ENCODE measurements around the gene SYT2. TPM values are rescaled to one million over a fixed set of nuclear protein-coding genes. Genes with fewer than 3 reads are reported as not detected.
"Not testable (repeated sequence)": the region's sequence is repeated elsewhere in the genome, so short reads cannot be mapped to it uniquely, and the experiment has no call there.

The SYT2 gene
- total RNA-seq, 1 experiment from 2014 or later, result 0.09 TPM

GRCh38 chr1:202728951-202729350 is 18.7 kb upstream of the SYT2 start:
- DNase-seq, result no peak
- H3K4me3 Mint-ChIP-seq (ENCODE audit: unreplicated experiment), result no peak overlapping the region
- no peak for TF ChIP-seq CTCF (IDR thresholded peaks at IDR 0.05; ENCODE audit: insufficient read depth in 1 of 2, low read depth in 1 of 2, low read length in 1 of 2, severe bottlenecking in 1 of 2, unreplicated experiment in 1 of 2)
- peaks cover 5% of the 10 kb centered on the region for H3K36me3 ChIP-seq (ENCODE audit: control insufficient read depth, insufficient read depth, low read length)
- BruUV-seq (replicated peaks), result no TSS peak
- no peak overlapping the region for H3K4me3 ChIP-seq (ENCODE audit: low read depth, low read length)
- ChIA-PET POLR2A (no interaction called here), CTCF (interaction anchor here (1.4 kb wide), 1 partner anchor 9 kb away, joined by 4 read pairs; no protein-coding TSS in a partner anchor)
- H3K9me3 ChIP-seq, result no peaks in the 10 kb centered on the region
- peaks cover 80% of the 10 kb centered on the region for H3K36me3 Mint-ChIP-seq (ENCODE audit: insufficient read depth, unreplicated experiment)
- H3K4me1 Mint-ChIP-seq (ENCODE audit: low read depth, unreplicated experiment), result no peaks in the 10 kb centered on the region
- H3K27ac Mint-ChIP-seq (ENCODE audit: unreplicated experiment), result no peak overlapping the region
- H3K4me1 ChIP-seq, result no peaks in the 10 kb centered on the region
- no peaks in the 10 kb centered on the region for H3K27me3 Mint-ChIP-seq (ENCODE audit: insufficient read depth, unreplicated experiment)
- no peaks in the 10 kb centered on the region for H3K9me3 Mint-ChIP-seq (ENCODE audit: unreplicated experiment)
- H3K27me3 ChIP-seq (replicated peaks; ENCODE audit: control insufficient read depth, insufficient read depth, low read length), result no peaks in the 10 kb centered on the region
- intact Hi-C loops (cut with micrococcal nuclease; ENCODE audit: unreplicated experiment), result no loop called here

GRCh38 chr1:202725526-202725925 is 15.3 kb upstream of the SYT2 start:
- Mint-ChIP-seq H3K36me3 (ENCODE audit: insufficient read depth, unreplicated experiment) (peaks cover 58% of the 10 kb centered on the region), H3K27me3 (ENCODE audit: insufficient read depth, unreplicated experiment) (no peaks in the 10 kb centered on the region), H3K27ac (ENCODE audit: unreplicated experiment) (no peak overlapping the region), H3K4me1 (ENCODE audit: low read depth, unreplicated experiment) (no peaks in the 10 kb centered on the region), H3K4me3 (ENCODE audit: unreplicated experiment) (no peak overlapping the region), H3K9me3 (ENCODE audit: unreplicated experiment) (no peaks in the 10 kb centered on the region)
- ChIA-PET POLR2A (no interaction called here), CTCF (no interaction called here)
- no peak for DNase-seq
- H3K9me3 ChIP-seq, result no peaks in the 10 kb centered on the region
- H3K27me3 ChIP-seq (replicated peaks; ENCODE audit: control insufficient read depth, insufficient read depth, low read length), result no peaks in the 10 kb centered on the region
- no peak overlapping the region for H3K4me3 ChIP-seq (ENCODE audit: low read depth, low read length)
- intact Hi-C loops (cut with micrococcal nuclease; ENCODE audit: unreplicated experiment), result no loop called here
- no peak for TF ChIP-seq CTCF (IDR thresholded peaks at IDR 0.05; ENCODE audit: insufficient read depth in 1 of 2, low read depth in 1 of 2, low read length in 1 of 2, severe bottlenecking in 1 of 2, unreplicated experiment in 1 of 2)
- H3K36me3 ChIP-seq (ENCODE audit: control insufficient read depth, insufficient read depth, low read length), result peaks cover 3% of the 10 kb centered on the region
- no peaks in the 10 kb centered on the region for H3K4me1 ChIP-seq
- no TSS peak for BruUV-seq (replicated peaks)

- no peak overlapping the region for H3K4me3 ChIP-seq (ENCODE audit: low read depth, low read length)
- no peaks in the 10 kb centered on the region for H3K9me3 ChIP-seq
- no peaks in the 10 kb centered on the region for H3K27me3 ChIP-seq (replicated peaks; ENCODE audit: control insufficient read depth, insufficient read depth, low read length)
- no TSS peak for BruUV-seq (replicated peaks)
- intact Hi-C loops (cut with micrococcal nuclease; ENCODE audit: unreplicated experiment), result no loop called here
- no peak overlapping the region for H3K27ac Mint-ChIP-seq (ENCODE audit: unreplicated experiment)
- H3K27me3 Mint-ChIP-seq (ENCODE audit: insufficient read depth, unreplicated experiment), result no peaks in the 10 kb centered on the region
- DNase-seq, result no peak
- H3K4me1 ChIP-seq, result no peaks in the 10 kb centered on the region
- no peak for TF ChIP-seq CTCF (IDR thresholded peaks at IDR 0.05; ENCODE audit: insufficient read depth in 1 of 2, low read depth in 1 of 2, low read length in 1 of 2, severe bottlenecking in 1 of 2, unreplicated experiment in 1 of 2)
- H3K9me3 Mint-ChIP-seq (ENCODE audit: unreplicated experiment), result no peaks in the 10 kb centered on the region
- H3K36me3 ChIP-seq (ENCODE audit: control insufficient read depth, insufficient read depth, low read length), result peaks cover 1% of the 10 kb centered on the region; the same call in 1 of the 2 replicates
- no peak overlapping the region for H3K4me3 Mint-ChIP-seq (ENCODE audit: unreplicated experiment)
- H3K36me3 Mint-ChIP-seq (ENCODE audit: insufficient read depth, unreplicated experiment), result peaks cover 40% of the 10 kb centered on the region
- no peaks in the 10 kb centered on the region for H3K4me1 Mint-ChIP-seq (ENCODE audit: low read depth, unreplicated experiment)
- ChIA-PET POLR2A (no interaction called here), CTCF (no interaction called here)
These were observed 13.5 kb upstream of the SYT2 start for GRCh38 chr1:202723708-202724107.

GRCh38 chr1:202723046-202723445 is 12.8 kb upstream of the SYT2 start:
- H3K36me3 ChIP-seq (ENCODE audit: control insufficient read depth, insufficient read depth, low read length); H3K27me3 ChIP-seq (replicated peaks; ENCODE audit: control insufficient read depth, insufficient read depth, low read length); H3K9me3 Mint-ChIP-seq (ENCODE audit: unreplicated experiment); intact Hi-C loops (cut with micrococcal nuclease; ENCODE audit: unreplicated experiment); H3K27me3 Mint-ChIP-seq (ENCODE audit: insufficient read depth, unreplicated experiment); POLR2A ChIA-PET; H3K9me3 ChIP-seq; CTCF ChIA-PET; H3K4me1 ChIP-seq; H3K4me1 Mint-ChIP-seq (ENCODE audit: low read depth, unreplicated experiment); H3K27ac Mint-ChIP-seq (ENCODE audit: unreplicated experiment); H3K4me3 ChIP-seq (ENCODE audit: low read depth, low read length); BruUV-seq (replicated peaks); H3K4me3 Mint-ChIP-seq (ENCODE audit: unreplicated experiment); DNase-seq: not testable (repeated sequence)
- peaks cover 33% of the 10 kb centered on the region for H3K36me3 Mint-ChIP-seq (ENCODE audit: insufficient read depth, unreplicated experiment)
